Endothelial cell of umbilical vein (primary cell): ENCODE measurements around the gene IMPACT. TPM values are rescaled to one million over a fixed set of nuclear protein-coding genes. Genes with fewer than 3 reads are reported as not detected.

Experiments
- BruUV-seq: library from RNA; stranded (reverse); fragments of 400-500 nt; replicated peaks from 2 replicates; lab custom pipeline; 2021; lab: Mats Ljungman, UMichigan
- CTCF ChIA-PET: fragments of 300-600, 350-600 bp; sonication (Branson Sonifier 250); formaldehyde crosslinking; loops from one replicate; lab custom pipeline; 2021; ENCODE audit warnings: antibody characterized with exemption, inconsistent platforms; lab: Charles Lee
- POLR2A ChIA-PET: fragments of 300-600, 350-600 bp; sonication (Branson Sonifier 250); formaldehyde crosslinking; loops from one replicate; lab custom pipeline; 2021; ENCODE audit warnings: antibody characterized with exemption, inconsistent platforms; lab: Charles Lee
- DNase-seq: peaks from one replicate; pipeline ENCODE4 v3.0.0-alpha.2; 2011; ENCODE audit warnings: low read depth, low spot score
- FAIRE-seq: peaks from 2 replicates; lab custom pipeline; 2011; peaks lifted over from hg19 to GRCh38; lab: Jason Lieb, UNC
- H2AFZ ChIP-seq: 2 replicates; pipeline ENCODE4 v1.6.0; 2012; ENCODE audit warnings: low read depth, low read length, control low read depth, inconsistent platforms
- H3K27ac ChIP-seq: 2 replicates; pipeline ENCODE4 v1.5.1; 2011; ENCODE audit warnings: low read depth, mild to moderate bottlenecking, control low read depth, low read length, moderate library complexity; ENCODE audit not compliant: insufficient read depth
- H3K27me3 ChIP-seq, 2 experiments: 2 replicates each; pipeline versions ENCODE4 v1.6.0 to v1.6.1; 2011; ENCODE audit warnings: low read length in 2 of 2, mixed read lengths in 1 of 2; ENCODE audit not compliant: control insufficient read depth in 2 of 2, insufficient read depth in 2 of 2
- H3K36me3 ChIP-seq, 2 experiments: 2 replicates in 1 of 2; 3 replicates in 1 of 2; pipeline ENCODE4 v1.5.1; 2011; ENCODE audit warnings: low read length in 2 of 2, mild to moderate bottlenecking in 1 of 2, moderate library complexity in 1 of 2; ENCODE audit not compliant: control insufficient read depth in 2 of 2, insufficient read depth in 2 of 2; ENCODE audit errors: extremely low read depth in 1 of 2
- H3K4me1 ChIP-seq: 3 replicates; pipeline ENCODE4 v1.5.1; 2011; ENCODE audit warnings: mild to moderate bottlenecking, low read length; ENCODE audit not compliant: control insufficient read depth, insufficient read depth; ENCODE audit errors: extremely low read depth
- H3K4me2 ChIP-seq: 2 replicates; pipeline ENCODE4 v1.6.1; 2011; ENCODE audit warnings: low read length, control low read depth, mixed read lengths; ENCODE audit not compliant: insufficient read depth
- H3K4me3 ChIP-seq, 3 experiments: fragments of 200-600 bp in 1 of 3; sonication (generic), shearing (Covaris generic) in 1 of 3; replicated peaks in 1 of 3; 2 replicates each; pipeline ENCODE4 v1.5.1; 2011 to 2016; ENCODE audit warnings: control low read depth in 3 of 3, low read length in 3 of 3, mild to moderate bottlenecking in 2 of 3, inconsistent platforms in 1 of 3, low read depth in 1 of 3, moderate library complexity in 1 of 3; ENCODE audit not compliant: insufficient read depth in 1 of 3
- H3K79me2 ChIP-seq: 2 replicates; pipeline ENCODE4 v1.6.0; 2012; ENCODE audit warnings: low read length, inconsistent platforms; ENCODE audit not compliant: control insufficient read depth, insufficient read depth
- H3K9ac ChIP-seq: replicated peaks from 2 replicates; pipeline ENCODE3; 2011; ENCODE audit warnings: low read length, control low read depth; ENCODE audit not compliant: insufficient read depth; ENCODE audit errors: extremely low read depth
- H3K9me1 ChIP-seq: replicated peaks from 3 replicates; pipeline ENCODE4 v1.6.0; 2011; ENCODE audit warnings: mild to moderate bottlenecking, low read length; ENCODE audit not compliant: control insufficient read depth, insufficient read depth; ENCODE audit errors: extremely low read depth
- H3K9me3 ChIP-seq: replicated peaks from 2 replicates; pipeline ENCODE4 v1.5.1; 2012; ENCODE audit warnings: low read length, inconsistent platforms; ENCODE audit not compliant: control insufficient read depth, insufficient read depth
- H4K20me1 ChIP-seq: replicated peaks from 2 replicates; pipeline ENCODE3; 2011; ENCODE audit warnings: mild to moderate bottlenecking, low read length; ENCODE audit not compliant: control insufficient read depth, insufficient read depth; ENCODE audit errors: extremely low read depth
- EZH2 ChIP-seq: IDR thresholded peaks from 2 replicates; pipeline ENCODE4 v1.6.1; 2012; ENCODE audit warnings: borderline replicate concordance, low read depth, mild to moderate bottlenecking, moderate library complexity, low read length, inconsistent platforms; ENCODE audit not compliant: severe bottlenecking
- FOS ChIP-seq: IDR thresholded peaks from 2 replicates; pipeline ENCODE4 v1.6.1; 2011; ENCODE audit warnings: mild to moderate bottlenecking, low read length, moderate library complexity, borderline replicate concordance; ENCODE audit not compliant: insufficient read depth
- GATA2 ChIP-seq: IDR thresholded peaks from 2 replicates; pipeline ENCODE4 v1.7.0; 2011; ENCODE audit warnings: low read depth, mild to moderate bottlenecking, moderate library complexity, mixed read lengths, low read length; ENCODE audit not compliant: insufficient read length, insufficient read depth
- JUN ChIP-seq: IDR thresholded peaks from 2 replicates; pipeline ENCODE4 v1.6.1; 2011; ENCODE audit warnings: borderline replicate concordance, low read depth; ENCODE audit not compliant: insufficient read length, insufficient read depth
- MYC ChIP-seq: IDR thresholded peaks from one replicate; pipeline ENCODE4 v1.6.1; 2011; ENCODE audit warnings: mild to moderate bottlenecking, low read depth, low read length
- POLR2A ChIP-seq: IDR thresholded peaks from 2 replicates; pipeline ENCODE4 v1.6.1; 2012; ENCODE audit warnings: low read depth, mild to moderate bottlenecking, control low read depth, low read length
- POLR2AphosphoS5 ChIP-seq: IDR thresholded peaks from 2 replicates; pipeline ENCODE4 v1.6.1; 2012; ENCODE audit warnings: low read depth, mild to moderate bottlenecking, control low read depth, low read length, moderate library complexity; ENCODE audit not compliant: insufficient read depth
- dilution Hi-C: fragments of 300-500 bp; cut with MboI; formaldehyde crosslinking; loops from one replicate; pipeline ENCODE4 v1.15.0; 2019; ENCODE audit warnings: low sequenced_read_pairs; ENCODE audit not compliant: extremely low pct_ligation_motif_present
- intact Hi-C: fragments of 100-400 bp; cut with micrococcal nuclease; formaldehyde crosslinking; loops from one replicate; pipeline ENCODE4 v1.10.0; 2022
- polyA plus RNA-seq, 4 experiments: library from polyadenylated mRNA; depleted of rRNA in 3 of 4; stranded (reverse) in 3 of 4; unstranded in 1 of 4; fragments of >200 nt; gene quantifications; 2 replicates each; pipeline versions ENCODE4 v1.2.1 to v1.2.3, GENCODE V29; 2011 to 2012; ENCODE audit warnings: missing spikeins in 1 of 4
- total RNA-seq: library from RNA; stranded (reverse); gene quantifications from 2 replicates; pipeline ENCODE4 v1.2.3, GENCODE V29; 2021
- TF ChIP-seq, protein P1 (sequence below), 2 donors: IDR thresholded peaks; 1 replicate in 1 of 2; 2 replicates in 1 of 2; pipeline ENCODE4 v1.5.1; 2011; ENCODE audit warnings: low read length in 2 of 2, mild to moderate bottlenecking in 2 of 2, moderate library complexity in 2 of 2, control low read depth in 1 of 2, inconsistent platforms in 1 of 2, low read depth in 1 of 2; ENCODE audit not compliant: insufficient read depth in 1 of 2; ENCODE audit errors: extremely low read depth in 1 of 2
- TF ChIP-seq, protein P2 (sequence below): IDR thresholded peaks from 2 replicates; pipeline ENCODE4 v1.6.1; 2011; ENCODE audit not compliant: insufficient read depth, insufficient read length

IMPACT gene
- total and polyA plus RNA-seq, 2 donors (not counting 3 experiments of a cell fraction or from before 2014, with no cell fraction given) = 15.4 to 28.6 TPM

- H2AFZ ChIP-seq = no peak overlapping the region
- TF ChIP-seq MYC (no peak), POLR2AphosphoS5 (no peak), GATA2 (no peak), EZH2 (no peak), JUN (no peak), FOS (no peak), POLR2A (no peak)
- TF ChIP-seq, protein P1, sequence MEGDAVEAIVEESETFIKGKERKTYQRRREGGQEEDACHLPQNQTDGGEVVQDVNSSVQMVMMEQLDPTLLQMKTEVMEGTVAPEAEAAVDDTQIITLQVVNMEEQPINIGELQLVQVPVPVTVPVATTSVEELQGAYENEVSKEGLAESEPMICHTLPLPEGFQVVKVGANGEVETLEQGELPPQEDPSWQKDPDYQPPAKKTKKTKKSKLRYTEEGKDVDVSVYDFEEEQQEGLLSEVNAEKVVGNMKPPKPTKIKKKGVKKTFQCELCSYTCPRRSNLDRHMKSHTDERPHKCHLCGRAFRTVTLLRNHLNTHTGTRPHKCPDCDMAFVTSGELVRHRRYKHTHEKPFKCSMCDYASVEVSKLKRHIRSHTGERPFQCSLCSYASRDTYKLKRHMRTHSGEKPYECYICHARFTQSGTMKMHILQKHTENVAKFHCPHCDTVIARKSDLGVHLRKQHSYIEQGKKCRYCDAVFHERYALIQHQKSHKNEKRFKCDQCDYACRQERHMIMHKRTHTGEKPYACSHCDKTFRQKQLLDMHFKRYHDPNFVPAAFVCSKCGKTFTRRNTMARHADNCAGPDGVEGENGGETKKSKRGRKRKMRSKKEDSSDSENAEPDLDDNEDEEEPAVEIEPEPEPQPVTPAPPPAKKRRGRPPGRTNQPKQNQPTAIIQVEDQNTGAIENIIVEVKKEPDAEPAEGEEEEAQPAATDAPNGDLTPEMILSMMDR (IDR thresholded peaks at IDR 0.05; ENCODE audit: extremely low read depth in 1 of 2, insufficient read depth in 1 of 2, low read depth in 1 of 2, low read length in 2 of 2) = no peak
- TF ChIP-seq, protein P2, sequence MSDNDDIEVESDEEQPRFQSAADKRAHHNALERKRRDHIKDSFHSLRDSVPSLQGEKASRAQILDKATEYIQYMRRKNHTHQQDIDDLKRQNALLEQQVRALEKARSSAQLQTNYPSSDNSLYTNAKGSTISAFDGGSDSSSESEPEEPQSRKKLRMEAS = no peak
- no peaks in the 10 kb centered on the region for H3K79me2 ChIP-seq
- DNase-seq (no peak), FAIRE-seq (no peak)
- no TSS peak for BruUV-seq
- no peaks in the 10 kb centered on the region for H3K9me1 ChIP-seq
- H3K27ac ChIP-seq = no peak overlapping the region
- intact Hi-C loops = no loop called here
- H3K4me3 ChIP-seq = no peak overlapping the region
- no peaks in the 10 kb centered on the region for H4K20me1 ChIP-seq
- H3K36me3 ChIP-seq = no peaks in the 10 kb centered on the region
- H3K9me3 ChIP-seq = no peaks in the 10 kb centered on the region
- ChIA-PET CTCF (interaction anchor here (2.9 to 4.2 kb wide), 2 partner anchors 9 to 12 kb away, joined by 9 to 19 read pairs; no protein-coding TSS in a partner anchor), POLR2A (no interaction called here)
- H3K4me2 ChIP-seq = no peak overlapping the region
- no peak overlapping the region for H3K9ac ChIP-seq
- H3K27me3 ChIP-seq = peaks cover 0 to 3% of the 10 kb centered on the region in 2 experiments
- H3K4me1 ChIP-seq = no peaks in the 10 kb centered on the region
- dilution Hi-C loops = no loop called here
Observed at GRCh38 chr18:24500766-24501165, 74.3 kb downstream of the IMPACT start.
